Chondrocyte (in vitro differentiated cells): ENCODE measurements around the gene CD1C. TPM values are rescaled to one million over a fixed set of nuclear protein-coding genes. Genes with fewer than 3 reads are reported as not detected.

Source experiments
- DNase-seq: peaks from one replicate; pipeline ENCODE4 v3.0.0; 2021; ENCODE audit warnings: mixed read lengths, low spot score
- H3K27ac Mint-ChIP-seq: one replicate; pipeline ENCODE4 v1.8.0; 2021; ENCODE audit warnings: mild to moderate bottlenecking, moderate library complexity, mixed read lengths; ENCODE audit not compliant: unreplicated experiment
- H3K27me3 Mint-ChIP-seq: 2 replicates; pipeline ENCODE4 v1.8.0; 2021; ENCODE audit warnings: low read depth, mixed read lengths
- H3K36me3 Mint-ChIP-seq: 2 replicates; pipeline ENCODE4 v1.8.0; 2021; ENCODE audit warnings: low read depth, mixed read lengths
- H3K4me1 Mint-ChIP-seq: 2 replicates; pipeline ENCODE4 v1.8.0; 2021; ENCODE audit warnings: low read depth, mild to moderate bottlenecking, mixed read lengths
- H3K4me3 Mint-ChIP-seq: one replicate; pipeline ENCODE4 v1.8.0; 2021; ENCODE audit warnings: mild to moderate bottlenecking, moderate library complexity, mixed read lengths; ENCODE audit not compliant: unreplicated experiment
- H3K9me3 Mint-ChIP-seq: 2 replicates; pipeline ENCODE4 v1.8.0; 2021; ENCODE audit warnings: low read depth, mixed read lengths
- total RNA-seq: library from RNA; stranded (reverse); gene quantifications from 3 replicates; pipeline ENCODE4 v1.2.1, GENCODE V29; 2021
- TF ChIP-seq, protein P1 (sequence below): fragments of 200-600 bp; sonication (generic); IDR thresholded peaks from 2 replicates; pipeline ENCODE4 v1.5.0; 2021; ENCODE audit warnings: antibody characterized with exemption, mild to moderate bottlenecking, moderate library complexity

Gene CD1C
- total RNA-seq, 1 donor from 2014 or later: not detected

DNA sequence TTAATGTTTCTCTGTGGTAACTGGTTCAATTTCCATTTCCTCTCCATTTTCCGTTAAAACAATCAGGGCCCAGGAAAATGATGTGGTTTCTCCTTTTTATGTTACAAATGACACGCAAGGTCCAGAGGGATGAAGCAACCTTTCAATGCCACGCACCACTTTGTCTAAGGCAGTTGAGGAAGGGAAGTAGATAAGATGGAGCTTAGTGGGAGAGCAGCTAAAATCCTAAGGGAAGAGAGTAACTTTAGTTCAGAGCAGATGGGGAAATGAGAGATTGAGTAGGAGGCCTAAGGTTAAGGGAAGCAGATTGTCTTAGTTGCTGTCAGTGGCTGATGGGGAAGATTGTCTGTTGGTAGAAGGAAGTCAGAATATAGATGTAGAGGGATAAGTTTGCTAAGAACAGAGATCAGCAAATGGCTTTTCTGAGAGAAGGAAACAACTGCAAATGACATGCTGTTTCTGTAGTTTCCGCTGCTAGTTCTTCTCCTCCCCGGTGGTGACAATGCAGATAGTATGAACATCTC is 660 bp downstream of the CD1C start:
- DNase-seq: no peak
- H3K9me3 Mint-ChIP-seq: no peaks in the 10 kb centered on the region
- H3K27ac Mint-ChIP-seq: no peak overlapping the region
- no peak overlapping the region for H3K4me3 Mint-ChIP-seq
- H3K36me3 Mint-ChIP-seq: no peaks in the 10 kb centered on the region
- H3K4me1 Mint-ChIP-seq: no peaks in the 10 kb centered on the region
- TF ChIP-seq, protein P1, sequence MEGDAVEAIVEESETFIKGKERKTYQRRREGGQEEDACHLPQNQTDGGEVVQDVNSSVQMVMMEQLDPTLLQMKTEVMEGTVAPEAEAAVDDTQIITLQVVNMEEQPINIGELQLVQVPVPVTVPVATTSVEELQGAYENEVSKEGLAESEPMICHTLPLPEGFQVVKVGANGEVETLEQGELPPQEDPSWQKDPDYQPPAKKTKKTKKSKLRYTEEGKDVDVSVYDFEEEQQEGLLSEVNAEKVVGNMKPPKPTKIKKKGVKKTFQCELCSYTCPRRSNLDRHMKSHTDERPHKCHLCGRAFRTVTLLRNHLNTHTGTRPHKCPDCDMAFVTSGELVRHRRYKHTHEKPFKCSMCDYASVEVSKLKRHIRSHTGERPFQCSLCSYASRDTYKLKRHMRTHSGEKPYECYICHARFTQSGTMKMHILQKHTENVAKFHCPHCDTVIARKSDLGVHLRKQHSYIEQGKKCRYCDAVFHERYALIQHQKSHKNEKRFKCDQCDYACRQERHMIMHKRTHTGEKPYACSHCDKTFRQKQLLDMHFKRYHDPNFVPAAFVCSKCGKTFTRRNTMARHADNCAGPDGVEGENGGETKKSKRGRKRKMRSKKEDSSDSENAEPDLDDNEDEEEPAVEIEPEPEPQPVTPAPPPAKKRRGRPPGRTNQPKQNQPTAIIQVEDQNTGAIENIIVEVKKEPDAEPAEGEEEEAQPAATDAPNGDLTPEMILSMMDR: no peak
- peaks cover 4% of the 10 kb centered on the region for H3K27me3 Mint-ChIP-seq

DNA sequence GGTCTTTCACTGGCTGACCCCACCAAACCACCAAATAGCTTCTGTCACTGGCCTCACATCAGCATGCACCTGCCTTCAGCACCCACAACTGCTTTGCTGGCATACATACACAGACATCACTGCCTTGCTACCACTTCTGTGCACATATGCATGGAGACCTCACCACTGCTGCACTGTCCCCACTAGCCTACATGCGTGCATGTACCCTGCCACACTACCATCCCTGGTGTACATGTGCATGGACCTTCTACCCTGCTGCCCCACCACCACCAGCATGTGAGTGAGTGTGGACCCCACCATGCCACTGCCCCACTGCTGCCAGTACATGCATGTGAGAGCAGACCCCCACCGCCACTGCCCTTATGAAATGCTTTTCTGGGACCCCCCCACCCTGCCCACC is 6.1 kb downstream of the CD1C start:
- Mint-ChIP-seq H3K4me1 (no peaks in the 10 kb centered on the region), H3K9me3 (peaks cover 28% of the 10 kb centered on the region), H3K36me3 (no peaks in the 10 kb centered on the region), H3K27me3 (no peaks in the 10 kb centered on the region), H3K27ac (no peak overlapping the region), H3K4me3 (no peak overlapping the region)
- no peak for DNase-seq
- TF ChIP-seq, protein P1: no peak

DNA sequence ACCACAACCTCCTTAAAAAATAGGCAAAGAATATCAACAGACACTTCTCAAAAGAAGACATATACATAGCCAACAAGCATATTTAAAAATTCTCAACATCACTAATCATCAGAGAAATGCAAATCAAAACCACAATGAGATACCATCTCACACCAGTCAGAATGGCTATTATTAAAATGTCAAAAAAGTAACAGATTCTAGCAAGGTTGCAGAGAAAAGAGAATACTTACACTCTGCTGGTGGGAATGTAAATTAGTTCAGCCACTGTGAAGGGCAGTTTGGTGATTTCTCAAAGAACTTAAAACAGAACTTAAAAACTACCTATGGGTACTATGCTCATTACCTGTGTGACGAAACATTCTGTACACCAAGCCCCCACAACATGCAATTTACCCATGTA is 20.9 kb downstream of the CD1C start:
- Mint-ChIP-seq H3K9me3 (peaks cover 24% of the 10 kb centered on the region), H3K27me3 (no peaks in the 10 kb centered on the region), H3K4me1 (no peaks in the 10 kb centered on the region), H3K27ac (no peak overlapping the region), H3K36me3 (peaks cover 1% of the 10 kb centered on the region), H3K4me3 (no peak overlapping the region)
- no peak for DNase-seq
- TF ChIP-seq, protein P1: no peak

DNA sequence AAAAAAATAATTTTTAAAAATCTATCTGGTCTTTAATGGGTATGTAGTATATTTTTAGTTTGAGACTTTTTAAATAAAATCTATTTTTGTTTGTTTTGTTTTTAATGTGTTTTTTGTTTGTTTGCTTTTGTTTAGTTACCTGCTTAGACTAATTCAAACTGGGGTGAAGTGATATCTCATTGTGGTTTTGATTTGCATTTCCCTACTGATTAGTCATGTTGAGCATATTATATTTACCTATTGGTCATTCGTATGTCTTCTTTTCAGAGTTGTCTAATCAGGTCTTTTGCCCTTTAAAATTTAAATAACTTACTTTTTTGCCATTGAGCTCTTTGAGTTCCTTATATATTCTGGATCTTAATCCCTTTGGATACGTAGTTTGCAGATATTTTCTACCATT is 21.3 kb downstream of the CD1C start:
- Mint-ChIP-seq H3K27ac (no peak overlapping the region), H3K36me3 (peaks cover 1% of the 10 kb centered on the region)

DNA sequence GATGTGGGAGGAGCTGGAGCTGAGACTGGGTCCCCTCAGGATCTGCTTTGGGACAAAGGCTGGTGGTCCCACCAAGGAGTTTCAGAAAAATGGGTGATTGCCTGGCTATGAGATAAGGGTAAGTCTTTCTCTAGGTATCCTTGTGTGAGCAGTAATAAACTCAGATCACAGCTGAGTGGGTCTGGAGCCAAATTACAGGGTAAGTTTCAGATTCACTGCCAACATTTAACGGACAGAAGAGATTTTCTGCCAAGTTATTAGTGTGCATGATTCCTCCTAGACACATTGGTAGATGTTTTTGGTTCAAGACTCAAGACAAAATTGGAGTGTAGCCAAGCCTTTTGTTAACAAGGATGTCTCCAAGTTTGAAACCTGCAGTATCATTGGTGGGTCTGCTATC is 34.1 kb downstream of the CD1C start:
- H3K27ac Mint-ChIP-seq: no peak overlapping the region
- H3K4me3 Mint-ChIP-seq: no peak overlapping the region
- no peak for DNase-seq
- H3K4me1 Mint-ChIP-seq: no peaks in the 10 kb centered on the region
- no peaks in the 10 kb centered on the region for H3K36me3 Mint-ChIP-seq
- H3K9me3 Mint-ChIP-seq: peaks cover 9% of the 10 kb centered on the region
- TF ChIP-seq, protein P1: no peak
- no peaks in the 10 kb centered on the region for H3K27me3 Mint-ChIP-seq

More for the DNA sequence above, 21.3 kb downstream of the CD1C start:
- TF ChIP-seq, protein P1: no peak
- DNase-seq: no peak
- no peaks in the 10 kb centered on the region for H3K4me1 Mint-ChIP-seq
- peaks cover 24% of the 10 kb centered on the region for H3K9me3 Mint-ChIP-seq
- H3K4me3 Mint-ChIP-seq: no peak overlapping the region
- no peaks in the 10 kb centered on the region for H3K27me3 Mint-ChIP-seq
